ENCODE results near the gene LCN15.
"Not testable (repeated sequence)": the region's sequence is repeated elsewhere in the genome, so short reads cannot be mapped to it uniquely, and the experiment has no call there.

- TF ChIP-seq CTCF, POLR2A (IDR thresholded peaks at IDR 0.05): not testable (repeated sequence)
Observed at GRCh38 chr9:136765745-136766409, 1.6 kb upstream of the LCN15 start.
